ENCODE results near the gene ADAMTS13.

ADAMTS13 gene

GRCh38 chr9:133492061-133493021 lies 70.2 kb downstream of the ADAMTS13 start:
- DNase-seq, result no peak

- DNase-seq, result no peak
Measured at GRCh38 chr9:133493428-133493827, 71.3 kb downstream of the ADAMTS13 start.

GRCh38 chr9:133493845-133494540 lies 71.8 kb downstream of the ADAMTS13 start:
- no peak for DNase-seq

- DNase-seq, result no peak
Measured at GRCh38 chr9:133494636-133495326, 72.6 kb downstream of the ADAMTS13 start.

- DNase-seq, result no peak
Measured at GRCh38 chr9:133495327-133496293, 73.4 kb downstream of the ADAMTS13 start.

GRCh38 chr9:133496861-133497842 lies 75.0 kb downstream of the ADAMTS13 start:
- DNase-seq, result no peak

- no peak for DNase-seq
Measured at GRCh38 chr9:133499132-133499891, 77.1 kb downstream of the ADAMTS13 start.

- no peak for DNase-seq
Measured at GRCh38 chr9:133499892-133500270, 77.7 kb downstream of the ADAMTS13 start.

- DNase-seq, result no peak
Measured at GRCh38 chr9:133502112-133502511, 79.9 kb downstream of the ADAMTS13 start.

- no peak for DNase-seq
Measured at GRCh38 chr9:133505186-133505830, 83.1 kb downstream of the ADAMTS13 start.

- no peak for DNase-seq
Measured at GRCh38 chr9:133505901-133506652, 83.9 kb downstream of the ADAMTS13 start.

- DNase-seq, result no peak
Measured at GRCh38 chr9:133506653-133507038, 84.5 kb downstream of the ADAMTS13 start.

GRCh38 chr9:133507246-133507965 lies 85.2 kb downstream of the ADAMTS13 start:
- DNase-seq, result no peak

- no peak for DNase-seq
Measured at GRCh38 chr9:133508046-133508445, 85.9 kb downstream of the ADAMTS13 start.
